T-cell (primary cell): Measurements from ENCODE around the gene KCNJ16. TPM values are rescaled to one million over a fixed set of nuclear protein-coding genes. Genes with fewer than 3 reads are reported as not detected.

ENCODE experiments used
- ATAC-seq, 4 experiments: fragments of 200-7000 bp in 3 of 4; fragments of 150-1000 bp in 1 of 4; cut with Tn5 transposase; replicated peaks in 1 of 4; 1 replicate in 3 of 4; 2 replicates in 1 of 4; pipeline ENCODE4 v1.10.0; 2021; ENCODE audit warnings: moderate library complexity in 3 of 4, mild to moderate bottlenecking in 2 of 4, moderate number of reproducible peaks in 1 of 4
- CTCF ChIA-PET, 2 donors: fragments of 300-600 bp; sonication (Branson Sonifier 250); formaldehyde crosslinking; loops; one replicate each; lab custom pipeline; 2022; ENCODE audit warnings: antibody characterized with exemption in 2 of 2; lab: Charles Lee
- POLR2A ChIA-PET, 2 donors: fragments of 300-600 bp; sonication (Branson Sonifier 250); formaldehyde crosslinking; loops; one replicate each; lab custom pipeline; 2022; ENCODE audit warnings: antibody characterized with exemption in 2 of 2; lab: Charles Lee
- DNase-seq, 35 experiments: peaks; one replicate each; pipeline versions ENCODE4 v3.0.0 to v3.0.0-alpha.2; 2013 to 2023
- H3K27ac ChIP-seq: one replicate; pipeline ENCODE4 v1.5.1; 2013; ENCODE audit warnings: low read length
- H3K27me3 ChIP-seq, 2 experiments: replicated peaks in 1 of 2; 1 replicate in 1 of 2; 2 replicates in 1 of 2; pipeline versions ENCODE4 v1.6.1 to v1.7.0; 2013; ENCODE audit warnings: low read length in 1 of 2, mixed read lengths in 1 of 2; ENCODE audit not compliant: control insufficient read depth in 2 of 2, insufficient read depth in 2 of 2; ENCODE audit errors: extremely low read depth in 1 of 2
- H3K36me3 ChIP-seq, 2 donors: 1 replicate in 1 of 2; 2 replicates in 1 of 2; pipeline versions ENCODE4 v1.6.1 to v1.7.0; 2013; ENCODE audit warnings: low read length in 1 of 2; ENCODE audit not compliant: control insufficient read depth in 2 of 2, insufficient read depth in 1 of 2; ENCODE audit errors: extremely low read depth in 1 of 2
- H3K4me1 ChIP-seq, 2 experiments: 1 replicate in 1 of 2; 2 replicates in 1 of 2; pipeline versions ENCODE4 v1.6.1 to v1.7.0; 2013; ENCODE audit warnings: low read length in 2 of 2, mixed read lengths in 1 of 2; ENCODE audit not compliant: insufficient read depth in 2 of 2, control insufficient read depth in 1 of 2; ENCODE audit errors: extremely low read depth in 1 of 2
- H3K4me3 ChIP-seq, 2 donors: 1 replicate in 1 of 2; 2 replicates in 1 of 2; pipeline versions ENCODE4 v1.5.1 to v1.7.0; 2013; ENCODE audit warnings: mild to moderate bottlenecking in 2 of 2, low read length in 1 of 2, moderate library complexity in 1 of 2; ENCODE audit not compliant: control insufficient read depth in 1 of 2; ENCODE audit errors: extremely low read depth in 1 of 2
- H3K9me3 ChIP-seq: 2 replicates; pipeline ENCODE4 v1.7.0; 2013
- H3K27ac Mint-ChIP-seq, 2 donors: one replicate each; pipeline ENCODE4 v1.8.0; 2020 to 2021; ENCODE audit warnings: mild to moderate bottlenecking in 2 of 2, mixed read lengths in 2 of 2
- H3K27me3 Mint-ChIP-seq, 2 donors: one replicate each; pipeline ENCODE4 v1.8.0; 2021 to 2022; ENCODE audit warnings: mixed read lengths in 2 of 2
- H3K36me3 Mint-ChIP-seq: one replicate; pipeline ENCODE4 v1.8.0; 2021; ENCODE audit warnings: mixed read lengths
- H3K4me1 Mint-ChIP-seq, 3 donors: one replicate each; pipeline ENCODE4 v1.8.0; 2020 to 2022; ENCODE audit warnings: mixed read lengths in 3 of 3, mild to moderate bottlenecking in 1 of 3
- H3K4me3 Mint-ChIP-seq, 3 donors: one replicate each; pipeline ENCODE4 v1.8.0; 2020 to 2022; ENCODE audit warnings: mild to moderate bottlenecking in 3 of 3, mixed read lengths in 3 of 3, moderate library complexity in 3 of 3
- H3K9me3 Mint-ChIP-seq, 3 donors: one replicate each; pipeline ENCODE4 v1.8.0; 2020 to 2022; ENCODE audit warnings: mixed read lengths in 3 of 3
- WGBS: methylation state at CpG from one replicate; pipeline ENCODE4 v1.1.5; 2013; ENCODE audit warnings: missing lambda C conversion rate; ENCODE audit not compliant: insufficient coverage; 5-methylcytosine and 5-hydroxymethylcytosine counted together
- total RNA-seq, 35 experiments: library from RNA in 6 of 35; stranded (reverse) in 6 of 35; fragments of 120-200 nt in 1 of 35; gene quantifications; one replicate each; pipeline versions ENCODE4 v1.2.1 to v1.2.4 and lab custom pipeline; 2013 to 2026

Gene KCNJ16
- total RNA-seq, 5 donors from 2014 or later (not counting 1 experiment from before 2014, with no cell fraction given): not detected

DNA sequence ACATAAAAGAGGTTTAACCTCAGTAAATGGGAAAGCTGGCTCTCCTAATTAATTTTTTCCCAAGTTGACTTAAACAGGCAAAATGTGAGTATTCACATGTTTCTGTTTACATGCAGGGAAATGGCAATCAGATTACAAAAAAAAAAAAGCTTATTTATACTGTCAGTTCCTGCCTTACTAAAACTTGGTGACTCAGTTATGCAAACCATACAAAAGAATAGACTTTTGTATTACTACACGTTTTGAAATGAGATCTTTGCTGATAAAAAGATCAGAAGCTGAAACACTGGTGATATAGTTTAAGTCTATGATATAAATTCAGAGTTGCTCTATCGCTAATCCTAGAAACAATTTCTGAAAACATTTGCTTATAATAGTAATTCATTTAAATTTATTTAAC lies 85.0 kb downstream of the KCNJ16 start:
- Histone ChIP-seq H3K27me3 (no peaks in the 10 kb centered on the region), H3K36me3 (no peaks in the 10 kb centered on the region), H3K9me3 (no peaks in the 10 kb centered on the region), H3K27ac (no peak overlapping the region), H3K4me1 (no peaks in the 10 kb centered on the region), H3K4me3 (no peak overlapping the region)
- POLR2A ChIA-PET: no interaction called here
- Mint-ChIP-seq H3K4me1 (no peaks in the 10 kb centered on the region), H3K36me3 (no peaks in the 10 kb centered on the region), H3K27me3 (peaks cover 6 to 10% of the 10 kb centered on the region in 2 donors), H3K4me3 (no peak overlapping the region), H3K9me3 (no peaks in the 10 kb centered on the region), H3K27ac (no peak overlapping the region)
- WGBS: no CpG with 5 or more reads among the region's 2 CpGs
- DNase-seq (no peak), ATAC-seq (no peak)
- CTCF ChIA-PET: interaction anchor here in 1 of 2 donors (0.6 kb wide), 1 partner anchor 485 kb away, joined by 3 read pairs; no protein-coding TSS in a partner anchor

DNA sequence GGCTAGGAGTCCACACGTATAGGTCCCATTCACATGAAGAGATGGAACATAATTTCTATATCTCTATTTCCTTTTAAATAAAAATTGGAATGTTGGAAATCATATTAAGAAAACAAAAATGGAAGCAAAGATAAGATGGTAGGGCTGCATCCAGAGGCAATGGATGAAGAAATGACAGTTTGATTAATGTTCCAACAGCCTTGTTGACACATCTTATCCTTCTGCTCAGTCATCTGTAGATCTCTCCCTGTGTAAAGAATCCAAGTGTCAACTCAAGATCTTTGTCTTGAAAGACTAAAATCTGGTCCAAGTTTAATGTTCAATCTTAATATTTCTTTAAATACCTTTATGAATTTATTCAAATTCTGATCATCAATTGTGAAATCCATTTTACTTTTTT lies 86.5 kb downstream of the KCNJ16 start:
- Mint-ChIP-seq H3K36me3 (no peaks in the 10 kb centered on the region), H3K27ac (no peak overlapping the region), H3K4me3 (no peak overlapping the region), H3K27me3 (peaks cover 9 to 14% of the 10 kb centered on the region in 2 donors), H3K4me1 (no peaks in the 10 kb centered on the region), H3K9me3 (no peaks in the 10 kb centered on the region)
- WGBS: no CpG with 5 or more reads among the region's 1 CpG
- DNase-seq (no peak), ATAC-seq (no peak)
- H3K36me3 ChIP-seq: no peaks in the 10 kb centered on the region
- CTCF ChIA-PET: no interaction called here
- H3K9me3 ChIP-seq: no peaks in the 10 kb centered on the region
- no peaks in the 10 kb centered on the region for H3K4me1 ChIP-seq
- H3K4me3 ChIP-seq: no peak overlapping the region
- H3K27ac ChIP-seq: no peak overlapping the region
- POLR2A ChIA-PET: no interaction called here
- no peaks in the 10 kb centered on the region for H3K27me3 ChIP-seq

DNA sequence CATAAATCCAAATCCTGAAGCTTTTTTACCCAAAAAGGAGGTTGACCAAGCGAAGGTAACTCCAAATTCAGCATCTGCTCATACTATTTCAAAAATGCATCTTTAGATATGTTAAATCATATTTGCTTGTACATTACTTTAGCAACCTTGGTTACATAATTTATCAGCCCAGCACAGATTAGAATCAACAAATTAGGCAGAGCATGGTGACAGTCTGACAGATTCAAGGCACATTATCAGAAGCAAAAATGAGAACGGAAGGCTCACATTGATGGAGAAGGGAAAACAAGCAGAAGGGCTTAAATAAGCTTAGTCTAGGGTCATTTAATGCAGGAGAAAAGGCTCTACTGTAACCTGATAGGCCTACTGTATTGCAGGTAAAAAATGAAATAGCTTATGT lies 90.4 kb downstream of the KCNJ16 start:
- WGBS: no CpG with 5 or more reads among the region's 2 CpGs
- no peaks in the 10 kb centered on the region for H3K36me3 ChIP-seq

DNA sequence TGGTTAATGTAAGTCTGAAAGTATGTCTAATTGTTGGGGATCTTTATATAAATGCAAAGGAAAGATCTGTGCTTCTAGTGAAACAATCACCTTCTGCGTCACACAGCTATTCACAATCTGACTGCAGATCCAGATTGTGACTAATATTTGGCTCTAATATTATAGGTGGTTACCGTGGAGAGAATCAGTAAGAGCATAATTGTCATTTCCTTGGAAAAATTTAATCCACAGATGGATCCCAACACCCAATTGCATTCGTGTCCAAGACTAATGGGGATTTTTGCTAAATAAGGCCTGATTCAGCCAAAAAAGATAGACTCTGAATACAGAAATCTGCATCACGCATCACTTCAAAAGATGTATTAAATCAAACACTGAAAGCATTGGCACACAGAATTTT lies 91.6 kb downstream of the KCNJ16 start:
- H3K9me3 ChIP-seq: no peaks in the 10 kb centered on the region
- no peak for DNase-seq
- H3K27ac Mint-ChIP-seq: no peak overlapping the region
- H3K9me3 Mint-ChIP-seq: no peaks in the 10 kb centered on the region
- H3K36me3 ChIP-seq: no peaks in the 10 kb centered on the region
- no peak overlapping the region for H3K4me3 Mint-ChIP-seq
- H3K4me1 ChIP-seq: peaks cover 5 to 17% of the 10 kb centered on the region in 2 experiments
- no peak overlapping the region for H3K4me3 ChIP-seq
- 67% methylated on average over 1 of the region's 4 CpGs for WGBS
- ChIA-PET POLR2A (no interaction called here), CTCF (no interaction called here)
- no peak for ATAC-seq
- H3K36me3 Mint-ChIP-seq: no peaks in the 10 kb centered on the region
- no peak overlapping the region for H3K27ac ChIP-seq
- H3K27me3 Mint-ChIP-seq: peaks cover 45 to 46% of the 10 kb centered on the region in 2 donors
- H3K4me1 Mint-ChIP-seq: peaks cover 16 to 20% (median 16%) of the 10 kb centered on the region in 3 donors
- H3K27me3 ChIP-seq: peaks cover 2 to 16% of the 10 kb centered on the region in 2 experiments

More for the DNA sequence above, 90.4 kb downstream of the KCNJ16 start:
- POLR2A ChIA-PET: no interaction called here
- CTCF ChIA-PET: no interaction called here
- no peak overlapping the region for H3K4me3 Mint-ChIP-seq
- peaks cover 34 to 35% of the 10 kb centered on the region in 2 donors for H3K27me3 Mint-ChIP-seq
- peaks cover 16 to 19% (median 16%) of the 10 kb centered on the region in 3 donors for H3K4me1 Mint-ChIP-seq
- H3K4me3 ChIP-seq: no peak overlapping the region
- no peaks in the 10 kb centered on the region for H3K36me3 Mint-ChIP-seq
- peaks cover 5 to 17% of the 10 kb centered on the region in 2 experiments for H3K4me1 ChIP-seq
- H3K27me3 ChIP-seq: peaks cover 2 to 16% of the 10 kb centered on the region in 2 experiments
- ATAC-seq (no peak), DNase-seq (no peak)
- no peaks in the 10 kb centered on the region for H3K9me3 ChIP-seq
- no peaks in the 10 kb centered on the region for H3K9me3 Mint-ChIP-seq
- no peak overlapping the region for H3K27ac ChIP-seq
- H3K27ac Mint-ChIP-seq: no peak overlapping the region

DNA sequence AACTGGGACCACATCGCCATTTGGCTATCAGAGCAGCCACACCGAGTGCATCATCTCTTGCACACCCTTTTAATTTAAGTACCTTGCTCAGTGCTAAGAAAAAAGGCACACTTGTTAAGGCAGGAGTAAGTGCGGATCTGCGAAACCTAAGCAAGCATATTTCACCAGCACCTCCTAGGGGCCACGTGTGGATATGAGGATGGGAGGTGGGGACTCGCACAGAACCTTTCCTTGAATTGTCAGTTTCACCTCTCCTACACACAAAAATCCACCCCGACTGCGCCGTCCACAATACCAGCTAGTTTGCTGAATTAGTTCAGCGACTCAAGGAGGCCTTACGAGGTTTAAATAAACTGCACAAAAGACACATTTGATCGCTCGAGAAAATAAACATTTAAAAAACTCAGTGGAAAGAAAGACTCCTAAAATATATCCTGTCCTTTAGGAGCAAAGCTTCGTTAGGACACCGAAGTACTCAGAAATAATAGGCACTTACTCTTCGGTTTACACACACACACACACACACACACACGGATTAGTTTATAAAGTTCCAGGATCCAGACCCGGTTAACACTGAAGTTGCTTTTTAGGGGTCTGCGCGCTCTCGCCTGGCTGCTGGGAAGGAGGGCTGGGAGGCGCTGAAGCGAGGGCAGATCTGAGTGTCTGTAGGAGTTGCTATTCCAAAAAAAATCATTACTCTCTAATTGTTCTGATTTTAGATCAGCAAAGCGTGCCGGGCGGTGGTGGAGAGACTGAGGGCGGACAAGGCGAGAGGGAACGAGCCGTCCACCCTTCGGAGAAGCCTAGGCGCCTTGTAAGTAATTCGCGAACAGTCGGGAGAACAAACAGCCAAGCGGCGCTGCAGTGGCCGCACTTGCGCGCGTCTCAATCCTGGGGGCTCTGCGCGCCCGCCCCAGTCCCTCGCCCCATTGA lies 93.3 kb downstream of the KCNJ16 start:
- Mint-ChIP-seq H3K27me3 (peaks cover 49 to 58% of the 10 kb centered on the region in 2 donors), H3K9me3 (no peaks in the 10 kb centered on the region), H3K36me3 (no peaks in the 10 kb centered on the region), H3K4me3 (peak overlapping the region; percentile 59 to 81 (median 67)), H3K27ac (no peak overlapping the region), H3K4me1 (peaks cover 16 to 20% (median 16%) of the 10 kb centered on the region in 3 donors)
- H3K27me3 ChIP-seq: peaks cover 2 to 16% of the 10 kb centered on the region in 2 experiments
- ATAC-seq (no peak), DNase-seq (peak in 1 of 35 experiments; percentile 14)
- H3K36me3 ChIP-seq: no peaks in the 10 kb centered on the region
- peak overlapping the region; percentile 20 to 68 for H3K4me3 ChIP-seq
- H3K4me1 ChIP-seq: peaks cover 5 to 17% of the 10 kb centered on the region in 2 experiments
- ChIA-PET CTCF (no interaction called here), POLR2A (no interaction called here)
- H3K9me3 ChIP-seq: no peaks in the 10 kb centered on the region
- H3K27ac ChIP-seq: no peak overlapping the region
- WGBS: 4% methylated on average over 30 of the region's 45 CpGs

DNA sequence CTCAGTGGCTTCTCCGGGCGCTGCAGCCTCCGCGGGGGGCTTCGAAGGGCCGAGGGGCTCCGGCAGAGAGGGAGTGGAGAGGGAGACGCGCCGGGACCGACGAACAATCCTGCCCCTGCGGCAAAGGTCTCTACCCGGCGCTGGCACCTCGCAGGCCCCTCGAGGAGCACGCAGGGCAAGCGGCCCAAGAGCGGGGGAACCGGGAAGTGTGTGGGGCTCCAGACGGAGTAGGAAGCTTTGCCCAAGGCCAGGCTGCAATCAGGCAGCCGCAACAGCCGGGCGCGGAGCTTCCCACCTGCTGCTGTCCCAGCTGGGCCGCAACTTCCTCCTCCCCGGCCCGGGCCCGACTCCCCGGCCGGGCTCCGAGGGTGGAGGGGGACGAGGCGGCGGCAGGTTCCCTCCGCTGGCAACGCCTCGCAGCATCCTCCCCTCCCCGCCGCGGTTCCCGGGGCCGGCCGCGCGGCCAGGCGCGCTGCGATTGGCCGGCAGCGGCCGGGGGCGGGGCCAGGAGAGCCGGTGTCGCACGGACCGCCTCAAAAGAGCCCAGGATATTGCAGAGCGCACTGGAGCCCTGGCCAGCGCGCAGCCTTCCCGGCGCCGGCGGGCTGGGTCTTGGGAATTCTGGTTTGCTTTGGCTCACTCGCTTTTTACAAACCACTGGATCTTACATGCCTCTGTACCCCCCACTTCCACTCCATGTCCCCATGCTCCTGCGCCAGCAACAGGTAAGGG lies 94.1 kb downstream of the KCNJ16 start, which contains the start of gene KCNJ2:
TSS of gene KCNJ2 (plus strand) at position 556 of the 732 bp plus-strand sequence. CDS start 5,508 bp downstream, outside the sequence.
- peaks cover 5 to 17% of the 10 kb centered on the region in 2 experiments for H3K4me1 ChIP-seq
- DNase-seq (peak in 29 of 35 experiments; percentile 1 to 58 (median 20)), ATAC-seq (peak; percentile 61 to 86 (median 82))
- H3K27me3 ChIP-seq: peaks cover 2 to 16% of the 10 kb centered on the region in 2 experiments
- H3K36me3 ChIP-seq: no peaks in the 10 kb centered on the region
- H3K27ac Mint-ChIP-seq: no peak within 1 kb of the TSS
- ChIA-PET CTCF (no interaction called here), POLR2A (no interaction called here)
- H3K36me3 Mint-ChIP-seq: no peaks in the 10 kb centered on the region
- H3K27ac ChIP-seq: no peak within 1 kb of the TSS
- H3K4me3 ChIP-seq: peak within 1 kb of the TSS; percentile 20 to 68
- under 1% methylated on average over 58 of the region's 67 CpGs for WGBS
- H3K4me1 Mint-ChIP-seq: peaks cover 16 to 20% (median 16%) of the 10 kb centered on the region in 3 donors
- H3K27me3 Mint-ChIP-seq: peaks cover 47 to 59% of the 10 kb centered on the region in 2 donors
- H3K9me3 Mint-ChIP-seq: no peaks in the 10 kb centered on the region
- peak within 1 kb of the TSS; percentile 59 to 81 (median 67) for H3K4me3 Mint-ChIP-seq
- no peaks in the 10 kb centered on the region for H3K9me3 ChIP-seq
